Spleen (tissue), 11 donors: ENCODE data around the gene LMLN. TPM values are rescaled to one million over a fixed set of nuclear protein-coding genes. Genes with fewer than 3 reads are reported as not detected.

Experiments used
- DNase-seq: peaks from one replicate; pipeline ENCODE4 v3.0.0-alpha.2; 2020
- H3K27ac ChIP-seq, 8 donors: fragments of 200-600 bp; sonication (generic) in 7 of 8; 1 replicate in 4 of 8; 2 replicates in 4 of 8; pipeline versions ENCODE4 v1.5.0 to v1.8.0; 2016 to 2021; ENCODE audit warnings: inconsistent platforms in 4 of 8, mild to moderate bottlenecking in 4 of 8, moderate library complexity in 1 of 8
- H3K27me3 ChIP-seq, 7 donors: fragments of 200-600 bp; sonication (generic) in 6 of 7; replicated peaks in 1 of 7; 1 replicate in 4 of 7; 2 replicates in 3 of 7; pipeline versions ENCODE4 v1.5.0 to v1.8.0; 2016 to 2021; ENCODE audit warnings: inconsistent platforms in 3 of 7, mild to moderate bottlenecking in 1 of 7
- H3K36me3 ChIP-seq, 6 donors: fragments of 200-600 bp; sonication (generic) in 5 of 6; 1 replicate in 4 of 6; 2 replicates in 2 of 6; pipeline versions ENCODE4 v1.5.0 to v1.8.0; 2016 to 2021; ENCODE audit warnings: inconsistent platforms in 2 of 6
- H3K4me1 ChIP-seq, 6 donors: fragments of 200-600 bp; sonication (generic) in 5 of 6; 1 replicate in 3 of 6; 2 replicates in 3 of 6; pipeline versions ENCODE4 v1.5.0 to v1.8.0; 2016 to 2021; ENCODE audit warnings: inconsistent platforms in 3 of 6
- H3K4me3 ChIP-seq, 8 donors: fragments of 200-600 bp; sonication (generic) in 7 of 8; 1 replicate in 4 of 8; 2 replicates in 4 of 8; pipeline versions ENCODE4 v1.5.0 to v1.8.0; 2016 to 2021; ENCODE audit warnings: inconsistent platforms in 4 of 8, mild to moderate bottlenecking in 4 of 8, moderate library complexity in 2 of 8
- H3K9me3 ChIP-seq, 8 donors: fragments of 200-600 bp; sonication (generic) in 7 of 8; 1 replicate in 4 of 8; 2 replicates in 4 of 8; pipeline versions ENCODE4 v1.5.0 to v1.8.0; 2016 to 2021; ENCODE audit warnings: inconsistent platforms in 4 of 8
- POLR2A ChIP-seq, 3 donors: fragments of 450-650 bp; IDR thresholded peaks; one replicate each; pipeline ENCODE4 v1.5.1; 2017; ENCODE audit warnings: antibody characterized with exemption in 3 of 3, mild to moderate bottlenecking in 1 of 3
- POLR2AphosphoS5 ChIP-seq, 3 donors: sonication (generic); formaldehyde crosslinking; IDR thresholded peaks; one replicate each; pipeline ENCODE4 v1.5.1; 2017; ENCODE audit warnings: antibody characterized with exemption in 3 of 3
- WGBS, 5 donors: extraction: QIAGEN DNeasy Blood & Tissue Kit in 3 of 5; methylation state at CpG; one replicate each; pipeline versions ENCODE4 v1.1.5 to v1.1.7; 2013 to 2018; 5-methylcytosine and 5-hydroxymethylcytosine counted together
- intact Hi-C: fragments of 100-400 bp; cut with DNase I; formaldehyde crosslinking; loops from one replicate; pipeline ENCODE4 v1.15.0; 2023; ENCODE audit warnings: low total_unique reads
- polyA plus RNA-seq, 3 donors: library from polyadenylated mRNA; stranded (reverse); fragments of 200-250 nt; gene quantifications; one replicate each; pipeline ENCODE4 v1.2.1, GENCODE V29; 2013
- total RNA-seq, 7 donors: library from RNA; depleted of rRNA in 3 of 7; stranded (reverse); fragments of >200 nt in 3 of 7; fragmentation: NEBNext Ultra II Directional in 4 of 7; extraction: Animal tissue kit (Norgen Biotek cat#: 25700) in 4 of 7; gene quantifications; one replicate each; pipeline versions ENCODE4 v1.1.0 to v1.2.1, GENCODE V29; 2016 to 2021
- TF ChIP-seq, protein P1 (sequence below), 11 experiments: fragments of 200-600 bp in 7 of 11; fragments of 450-650 bp in 4 of 11; sonication (generic) in 4 of 11; IDR thresholded peaks in 8 of 11; conservative IDR thresholded peaks in 3 of 11; 1 replicate in 7 of 11; 2 replicates in 4 of 11; pipeline versions ENCODE4 v1.4.0 to v1.8.0; 2016 to 2021; ENCODE audit warnings: antibody characterized with exemption in 11 of 11, inconsistent platforms in 4 of 11, mild to moderate bottlenecking in 1 of 11
- donor health status: healthy with polysubstance abuse.
- donor health status: DM: no; HTN: no; CAD: no; lungs with moderate emphysema.
- donor health status: DM: no; HTN: no; CAD: no.
- donor health status: Bipolar disorder and iron deficiency.
- donor health status: healthy.
- donor health status: DM: no; HTN: no; CAD: no.
- donor health status: DM: yes; HTN: yes; CAD: no.

The LMLN gene
- total and polyA plus RNA-seq, 10 donors: 0.52 to 5.9 (median 3.2) TPM

DNA sequence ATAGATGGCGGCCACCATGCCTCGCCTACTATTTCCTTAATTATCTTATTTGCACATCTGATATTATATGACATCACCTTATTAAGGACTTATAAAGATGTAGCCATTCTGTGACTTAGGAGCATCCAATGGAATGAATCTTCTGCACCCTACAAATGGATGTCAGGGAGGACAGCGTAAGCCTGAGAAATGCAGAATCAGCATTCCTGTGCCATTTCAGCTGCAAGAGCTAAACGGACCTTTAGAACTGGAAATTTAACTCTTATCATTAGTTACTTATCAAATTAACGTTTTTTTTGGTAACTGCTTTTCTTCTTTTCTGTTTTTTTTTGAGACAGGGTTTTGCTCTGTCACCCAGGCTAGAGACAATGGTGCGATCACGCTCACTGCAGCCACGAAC lies 65.6 kb downstream of the LMLN start:
- TF ChIP-seq, protein P1, sequence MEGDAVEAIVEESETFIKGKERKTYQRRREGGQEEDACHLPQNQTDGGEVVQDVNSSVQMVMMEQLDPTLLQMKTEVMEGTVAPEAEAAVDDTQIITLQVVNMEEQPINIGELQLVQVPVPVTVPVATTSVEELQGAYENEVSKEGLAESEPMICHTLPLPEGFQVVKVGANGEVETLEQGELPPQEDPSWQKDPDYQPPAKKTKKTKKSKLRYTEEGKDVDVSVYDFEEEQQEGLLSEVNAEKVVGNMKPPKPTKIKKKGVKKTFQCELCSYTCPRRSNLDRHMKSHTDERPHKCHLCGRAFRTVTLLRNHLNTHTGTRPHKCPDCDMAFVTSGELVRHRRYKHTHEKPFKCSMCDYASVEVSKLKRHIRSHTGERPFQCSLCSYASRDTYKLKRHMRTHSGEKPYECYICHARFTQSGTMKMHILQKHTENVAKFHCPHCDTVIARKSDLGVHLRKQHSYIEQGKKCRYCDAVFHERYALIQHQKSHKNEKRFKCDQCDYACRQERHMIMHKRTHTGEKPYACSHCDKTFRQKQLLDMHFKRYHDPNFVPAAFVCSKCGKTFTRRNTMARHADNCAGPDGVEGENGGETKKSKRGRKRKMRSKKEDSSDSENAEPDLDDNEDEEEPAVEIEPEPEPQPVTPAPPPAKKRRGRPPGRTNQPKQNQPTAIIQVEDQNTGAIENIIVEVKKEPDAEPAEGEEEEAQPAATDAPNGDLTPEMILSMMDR (IDR thresholded peaks at IDR 0.05 in 8 of 11, conservative IDR thresholded peaks at IDR 0.05 in 3 of 11): no peak
- TF ChIP-seq POLR2AphosphoS5 (IDR thresholded peaks at IDR 0.05): no peak
- no peak for TF ChIP-seq POLR2A (IDR thresholded peaks at IDR 0.05)
- intact Hi-C loops: no loop called here
- Histone ChIP-seq H3K27me3 (no peaks in the 10 kb centered on the region), H3K4me1 (no peaks in the 10 kb centered on the region), H3K9me3 (no peaks in the 10 kb centered on the region), H3K27ac (no peak overlapping the region), H3K36me3 (peaks cover 0 to 25% (median 3%) of the 10 kb centered on the region in 6 donors), H3K4me3 (no peak overlapping the region)
- DNase-seq: no peak
- 91 to 94% (median 93%) methylated on average over 8 of the region's 8 CpGs for WGBS, 5 donors

DNA sequence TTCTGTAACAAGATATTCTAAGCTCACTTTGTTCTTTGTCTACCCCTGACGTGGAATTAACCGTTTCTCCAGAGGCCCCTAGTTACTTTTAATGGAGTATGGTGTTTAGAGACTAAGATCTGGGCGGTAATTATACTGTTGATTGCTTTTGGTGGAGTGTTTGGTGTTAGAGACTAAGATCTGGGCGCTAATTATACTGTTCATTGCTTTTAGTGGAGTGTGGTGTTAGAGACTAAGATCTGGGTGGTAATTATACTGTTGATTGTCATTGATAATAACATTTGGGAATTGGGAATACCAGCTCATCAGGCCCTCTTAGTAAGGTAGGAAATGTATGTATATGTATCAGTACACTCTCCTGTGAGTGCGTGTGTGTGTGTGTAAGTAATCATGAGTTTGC lies 66.6 kb downstream of the LMLN start:
- Histone ChIP-seq H3K4me3 (no peak overlapping the region), H3K36me3 (peaks cover 0 to 20% (median 3%) of the 10 kb centered on the region in 6 donors), H3K9me3 (no peaks in the 10 kb centered on the region), H3K27me3 (no peaks in the 10 kb centered on the region), H3K4me1 (no peaks in the 10 kb centered on the region), H3K27ac (no peak overlapping the region)
- TF ChIP-seq POLR2AphosphoS5 (IDR thresholded peaks at IDR 0.05): no peak
- no peak for TF ChIP-seq POLR2A (IDR thresholded peaks at IDR 0.05)
- TF ChIP-seq, protein P1 (IDR thresholded peaks at IDR 0.05 in 8 of 11, conservative IDR thresholded peaks at IDR 0.05 in 3 of 11): no peak
- no peak for DNase-seq
- WGBS, 5 donors: 90 to 94% (median 93%) methylated on average over 5 of the region's 5 CpGs
- intact Hi-C loops: no loop called here

DNA sequence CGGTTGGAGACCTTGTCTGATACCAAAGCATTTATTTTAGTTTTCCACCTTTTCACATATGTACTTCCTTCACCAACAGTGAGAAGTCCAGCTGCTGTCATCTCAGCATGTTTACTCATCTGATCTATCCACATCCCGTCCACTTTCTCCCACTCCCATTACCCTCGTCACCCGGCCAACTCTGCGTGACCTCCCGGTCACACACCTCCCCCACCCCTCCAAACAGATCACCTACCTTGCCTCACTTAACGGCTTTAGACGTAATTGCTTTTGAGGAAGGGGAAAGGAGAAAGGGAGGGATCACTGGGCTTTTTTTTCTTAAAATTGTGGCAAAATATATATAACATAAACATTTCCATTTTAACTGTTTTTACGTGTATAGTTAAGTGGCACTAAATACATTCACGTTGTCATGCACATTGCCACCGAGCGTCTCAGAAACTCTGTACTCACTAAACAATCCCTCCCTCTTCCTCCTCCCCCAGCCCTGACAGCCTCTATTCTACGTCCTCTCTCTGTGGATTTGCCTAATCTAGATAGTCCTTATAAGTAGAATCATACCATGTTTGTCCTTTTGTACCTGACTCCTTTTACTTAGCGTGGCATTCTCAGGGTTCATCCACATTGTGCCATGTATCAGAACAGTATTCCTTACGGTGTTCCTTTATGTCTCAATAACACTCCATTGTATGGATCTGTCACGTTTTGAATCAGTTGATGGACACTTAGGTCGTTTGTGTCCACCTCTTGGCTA lies 67.2 kb downstream of the LMLN start:
- intact Hi-C loops: no loop called here
- Histone ChIP-seq H3K4me3 (no peak overlapping the region), H3K27me3 (no peaks in the 10 kb centered on the region), H3K4me1 (no peaks in the 10 kb centered on the region), H3K27ac (no peak overlapping the region), H3K36me3 (peaks cover 0 to 18% (median 3%) of the 10 kb centered on the region in 6 donors), H3K9me3 (no peaks in the 10 kb centered on the region)
- WGBS, 5 donors: 89 to 94% (median 93%) methylated on average over 17 of the region's 17 CpGs
- TF ChIP-seq POLR2A (IDR thresholded peaks at IDR 0.05) (no peak), POLR2AphosphoS5 (IDR thresholded peaks at IDR 0.05) (no peak)
- TF ChIP-seq, protein P1 (IDR thresholded peaks at IDR 0.05 in 8 of 11, conservative IDR thresholded peaks at IDR 0.05 in 3 of 11): no peak
- DNase-seq: no peak

DNA sequence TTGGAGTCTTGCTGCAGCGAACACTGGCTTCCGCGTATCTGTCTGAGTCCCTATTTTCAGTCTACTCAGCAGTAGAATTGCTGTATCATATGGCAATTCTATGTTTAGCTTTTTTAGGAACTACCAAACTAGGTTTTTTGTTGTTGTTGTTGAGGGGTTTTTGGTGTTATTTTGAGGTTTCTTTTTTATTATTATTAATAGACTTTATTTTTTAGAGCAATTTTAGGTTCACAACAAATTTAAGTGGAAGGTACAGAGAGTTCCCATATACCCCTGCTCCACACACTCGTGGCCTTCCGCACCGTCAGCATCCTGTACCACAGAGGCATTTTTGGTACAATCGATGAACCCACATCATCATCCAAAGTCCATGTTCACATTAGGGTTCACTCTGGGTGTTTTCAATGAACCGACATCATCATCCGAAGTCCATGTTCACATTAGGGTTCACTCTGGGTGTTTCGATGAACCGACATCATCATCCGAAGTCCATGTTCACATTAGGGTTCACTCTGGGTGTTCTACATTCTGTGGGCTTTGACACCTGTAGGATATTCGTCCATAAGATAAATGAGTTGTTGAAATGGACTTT lies 67.9 kb downstream of the LMLN start:
- Histone ChIP-seq H3K27me3 (no peaks in the 10 kb centered on the region), H3K36me3 (peaks cover 0 to 11% (median 3%) of the 10 kb centered on the region in 6 donors), H3K27ac (no peak overlapping the region), H3K4me1 (no peaks in the 10 kb centered on the region), H3K9me3 (no peaks in the 10 kb centered on the region), H3K4me3 (no peak overlapping the region)
- intact Hi-C loops: no loop called here
- no peak for TF ChIP-seq POLR2AphosphoS5 (IDR thresholded peaks at IDR 0.05)
- TF ChIP-seq POLR2A (IDR thresholded peaks at IDR 0.05): no peak
- TF ChIP-seq, protein P1 (IDR thresholded peaks at IDR 0.05 in 8 of 11, conservative IDR thresholded peaks at IDR 0.05 in 3 of 11): no peak
- 95 to 98% (median 97%) methylated on average over 13 of the region's 13 CpGs for WGBS, 5 donors
- DNase-seq: no peak
